ENCODE data around the gene GPN1.

DNA sequence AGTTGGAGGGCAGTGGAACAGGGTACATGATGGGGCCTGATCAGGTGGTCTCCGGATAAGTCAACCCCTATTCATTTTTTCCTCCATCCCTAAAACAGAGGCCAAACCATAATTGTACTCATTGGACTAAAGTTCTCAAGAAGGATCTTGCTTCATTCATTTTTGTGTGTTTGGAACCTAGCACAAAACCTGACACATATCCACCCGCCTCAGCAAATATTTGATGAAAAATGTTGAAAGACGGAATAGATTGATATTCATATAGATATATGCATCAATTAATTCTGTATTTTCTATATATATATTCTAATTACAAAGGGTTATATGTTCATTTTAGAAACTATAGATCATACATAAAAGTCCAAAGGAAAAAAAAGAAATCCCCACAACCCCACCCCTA lies 56.7 kb downstream of the GPN1 start:
- TF ChIP-seq, protein P1, sequence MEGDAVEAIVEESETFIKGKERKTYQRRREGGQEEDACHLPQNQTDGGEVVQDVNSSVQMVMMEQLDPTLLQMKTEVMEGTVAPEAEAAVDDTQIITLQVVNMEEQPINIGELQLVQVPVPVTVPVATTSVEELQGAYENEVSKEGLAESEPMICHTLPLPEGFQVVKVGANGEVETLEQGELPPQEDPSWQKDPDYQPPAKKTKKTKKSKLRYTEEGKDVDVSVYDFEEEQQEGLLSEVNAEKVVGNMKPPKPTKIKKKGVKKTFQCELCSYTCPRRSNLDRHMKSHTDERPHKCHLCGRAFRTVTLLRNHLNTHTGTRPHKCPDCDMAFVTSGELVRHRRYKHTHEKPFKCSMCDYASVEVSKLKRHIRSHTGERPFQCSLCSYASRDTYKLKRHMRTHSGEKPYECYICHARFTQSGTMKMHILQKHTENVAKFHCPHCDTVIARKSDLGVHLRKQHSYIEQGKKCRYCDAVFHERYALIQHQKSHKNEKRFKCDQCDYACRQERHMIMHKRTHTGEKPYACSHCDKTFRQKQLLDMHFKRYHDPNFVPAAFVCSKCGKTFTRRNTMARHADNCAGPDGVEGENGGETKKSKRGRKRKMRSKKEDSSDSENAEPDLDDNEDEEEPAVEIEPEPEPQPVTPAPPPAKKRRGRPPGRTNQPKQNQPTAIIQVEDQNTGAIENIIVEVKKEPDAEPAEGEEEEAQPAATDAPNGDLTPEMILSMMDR (IDR thresholded peaks at IDR 0.05) = no peak
- TF ChIP-seq POLR2AphosphoS5 (IDR thresholded peaks at IDR 0.05) = no peak
